ENCODE results near the gene ZFP91. TPM values are rescaled to one million over a fixed set of nuclear protein-coding genes. Genes with fewer than 3 reads are reported as not detected.

Gene ZFP91
- total and polyA plus RNA-seq, 9 of the 15 experiments (the other 6 are each of a cell fraction or from before 2014, with no cell fraction given) = 17.6 to 58.3 (median 34.0) TPM

DNA sequence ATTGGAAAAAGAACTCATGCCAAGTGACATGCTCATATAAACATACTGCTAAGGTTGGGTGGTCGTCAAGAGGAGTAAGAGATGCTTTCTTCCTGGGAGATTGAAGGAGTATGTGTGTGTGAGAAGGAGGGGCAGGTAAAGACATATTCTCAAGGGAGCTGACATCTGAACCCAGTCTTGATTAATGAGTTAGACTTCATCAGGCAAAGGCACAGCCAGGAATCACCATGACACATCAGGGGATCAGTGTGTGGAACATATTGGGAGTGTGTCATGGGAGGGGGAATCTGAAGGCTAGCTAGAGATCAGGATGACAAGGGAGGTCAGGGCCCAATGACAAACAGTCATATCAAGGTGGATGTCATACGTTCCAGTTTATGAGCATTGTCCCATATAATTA lies 58.5 kb downstream of the ZFP91 start (continued):
- TF ChIP-seq, protein P1, sequence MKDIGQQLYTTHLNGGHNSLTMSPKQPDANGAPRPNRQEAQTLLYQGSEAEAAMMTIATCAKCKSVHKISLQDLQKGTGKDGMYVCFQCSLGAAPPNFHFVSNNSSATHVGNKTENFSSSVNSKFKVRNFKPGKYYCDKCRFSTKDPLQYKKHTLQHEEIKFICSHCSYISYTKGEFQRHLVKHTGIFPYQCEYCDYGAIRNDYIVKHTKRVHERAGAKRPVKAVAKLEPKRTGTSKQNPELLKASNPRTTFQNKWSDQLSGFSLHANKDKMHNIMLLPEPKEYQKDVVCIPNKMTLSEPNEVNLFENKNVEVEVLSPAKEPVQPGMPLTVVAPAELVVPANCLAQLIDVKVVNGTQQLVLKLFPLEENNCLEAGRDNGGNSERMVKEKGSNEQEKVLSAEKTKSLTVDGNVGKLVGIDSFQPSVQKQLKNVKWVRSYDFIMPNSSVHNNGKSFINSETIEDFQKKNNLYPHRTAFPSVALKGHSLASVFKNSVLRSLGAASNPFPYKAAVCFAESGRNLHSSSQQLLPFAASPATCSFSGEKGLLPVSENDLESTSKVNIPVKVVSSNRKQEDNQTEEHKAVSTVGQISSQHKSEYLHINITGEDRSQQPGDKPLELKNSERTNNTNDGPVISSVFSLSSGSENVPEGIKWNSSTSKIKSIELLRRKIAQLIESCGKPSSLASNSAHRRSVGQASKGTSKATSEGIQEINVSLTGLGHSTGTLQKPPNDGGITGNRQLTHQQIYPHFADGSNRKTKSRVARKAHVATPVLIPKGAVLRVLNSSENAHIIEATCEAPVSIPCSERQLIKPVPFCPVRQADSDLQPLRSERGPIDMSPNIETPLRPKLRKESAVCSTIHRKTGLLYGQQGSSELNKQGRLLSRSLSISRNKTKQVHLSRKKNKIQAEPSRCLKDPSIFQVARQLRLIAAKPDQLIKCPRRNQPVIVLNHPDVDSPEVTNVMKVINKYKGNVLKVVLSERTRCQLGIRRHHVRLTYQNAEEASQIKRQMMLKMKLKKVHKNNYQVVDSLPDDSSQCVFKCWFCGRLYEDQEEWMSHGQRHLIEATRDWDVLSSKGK (CRISPR knock-in tag; IDR thresholded peaks at IDR 0.05) = no peak
- TF ChIP-seq, protein P2, sequence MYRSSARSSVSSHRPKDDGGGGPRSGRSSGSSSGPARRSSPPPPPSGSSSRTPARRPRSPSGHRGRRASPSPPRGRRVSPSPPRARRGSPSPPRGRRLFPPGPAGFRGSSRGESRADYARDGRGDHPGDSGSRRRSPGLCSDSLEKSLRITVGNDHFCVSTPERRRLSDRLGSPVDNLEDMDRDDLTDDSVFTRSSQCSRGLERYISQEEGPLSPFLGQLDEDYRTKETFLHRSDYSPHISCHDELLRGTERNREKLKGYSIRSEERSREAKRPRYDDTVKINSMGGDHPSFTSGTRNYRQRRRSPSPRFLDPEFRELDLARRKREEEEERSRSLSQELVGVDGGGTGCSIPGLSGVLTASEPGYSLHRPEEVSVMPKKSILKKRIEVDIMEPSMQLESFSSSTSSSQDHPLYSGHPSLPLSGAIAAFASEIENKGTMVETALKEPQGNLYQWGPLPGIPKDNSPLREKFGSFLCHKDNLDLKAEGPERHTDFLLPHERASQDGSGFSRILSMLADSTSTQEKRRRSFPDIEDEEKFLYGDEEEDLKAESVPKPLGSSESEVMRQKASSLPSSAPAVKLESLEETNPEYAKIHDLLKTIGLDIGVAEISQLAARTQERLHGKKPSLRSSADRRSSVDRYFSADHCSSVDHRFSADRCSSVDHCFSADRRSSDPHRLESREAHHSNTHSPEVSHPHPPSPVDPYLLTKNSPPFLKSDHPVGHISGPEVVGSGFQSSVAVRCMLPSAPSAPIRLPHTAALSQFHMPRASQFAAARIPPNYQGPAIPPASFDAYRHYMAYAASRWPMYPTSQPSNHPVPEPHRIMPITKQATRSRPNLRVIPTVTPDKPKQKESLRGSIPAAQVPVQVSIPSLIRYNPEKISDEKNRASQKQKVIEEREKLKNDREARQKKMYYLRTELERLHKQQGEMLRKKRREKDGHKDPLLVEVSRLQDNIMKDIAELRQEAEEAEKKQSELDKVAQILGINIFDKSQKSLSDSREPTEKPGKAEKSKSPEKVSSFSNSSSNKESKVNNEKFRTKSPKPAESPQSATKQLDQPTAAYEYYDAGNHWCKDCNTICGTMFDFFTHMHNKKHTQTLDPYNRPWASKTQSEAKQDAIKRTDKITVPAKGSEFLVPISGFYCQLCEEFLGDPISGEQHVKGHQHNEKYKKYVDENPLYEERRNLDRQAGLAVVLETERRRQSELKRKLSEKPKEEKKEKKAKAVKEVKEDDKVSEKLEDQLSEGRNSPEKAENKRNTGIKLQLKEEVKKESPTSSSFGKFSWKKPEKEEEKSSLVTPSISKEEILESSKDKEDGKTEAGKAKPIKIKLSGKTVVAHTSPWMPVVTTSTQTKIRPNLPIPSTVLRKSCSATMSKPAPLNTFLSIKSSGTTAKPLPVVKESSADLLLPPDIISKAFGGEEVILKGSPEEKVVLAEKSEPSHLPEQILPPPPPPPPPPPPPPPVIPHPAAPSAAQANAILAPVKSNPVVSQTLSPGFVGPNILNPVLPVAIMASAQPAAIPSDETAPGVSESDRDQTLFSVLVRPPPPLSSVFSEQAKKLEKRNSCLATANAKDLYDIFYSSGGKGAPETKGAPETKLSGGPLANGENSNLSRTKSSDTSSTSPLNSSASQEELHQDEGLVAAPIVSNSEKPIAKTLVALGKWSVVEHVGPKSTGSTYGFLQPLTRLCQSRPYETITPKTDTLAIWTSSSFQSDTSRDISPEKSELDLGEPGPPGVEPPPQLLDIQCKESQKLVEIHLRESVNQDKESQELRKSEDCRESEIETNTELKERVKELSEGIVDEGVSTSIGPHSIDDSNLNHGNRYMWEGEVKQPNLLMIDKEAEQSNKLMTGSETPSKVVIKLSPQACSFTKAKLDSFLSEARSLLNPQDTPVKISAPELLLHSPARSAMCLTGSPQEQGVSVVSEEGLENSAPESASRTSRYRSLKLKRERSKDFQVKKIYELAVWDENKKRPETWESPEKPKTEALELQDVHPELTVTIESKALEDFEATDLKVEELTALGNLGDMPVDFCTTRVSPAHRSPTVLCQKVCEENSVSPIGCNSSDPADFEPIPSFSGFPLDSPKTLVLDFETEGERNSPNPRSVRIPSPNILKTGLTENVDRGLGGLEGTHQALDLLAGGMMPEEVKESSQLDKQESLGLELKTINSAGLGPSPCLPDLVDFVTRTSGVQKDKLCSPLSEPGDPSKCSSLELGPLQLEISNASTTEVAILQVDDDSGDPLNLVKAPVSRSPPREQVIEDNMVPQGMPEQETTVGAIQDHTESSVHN (IDR thresholded peaks at IDR 0.05; ENCODE audit: borderline replicate concordance in 1 of 2, low read depth in 1 of 2) = no peak
- TF ChIP-seq BACH1 (tag; IDR thresholded peaks at IDR 0.05) = no peak

Measured in K562 (cell line).